Testis (tissue), 3 donors: ENCODE results near the gene INF2. TPM values are rescaled to one million over a fixed set of nuclear protein-coding genes. Genes with fewer than 3 reads are reported as not detected.
"Not testable (repeated sequence)": the region's sequence is repeated elsewhere in the genome, so short reads cannot be mapped to it uniquely, and the experiment has no call there.

Experiments
- DNase-seq: peaks from one replicate; pipeline ENCODE4 v3.0.0-alpha.2; 2019
- H3K27ac ChIP-seq, 2 donors: fragments of 200-600 bp; sonication (generic); one replicate each; pipeline ENCODE4 v1.5.1; 2019
- H3K27me3 ChIP-seq: fragments of 200-600 bp; sonication (generic); one replicate; pipeline ENCODE4 v1.5.1; 2019
- H3K36me3 ChIP-seq: fragments of 200-600 bp; sonication (generic); one replicate; pipeline ENCODE4 v1.5.1; 2017; ENCODE audit warnings: low read depth; ENCODE audit errors: missing control alignments
- H3K4me1 ChIP-seq: fragments of 200-600 bp; sonication (generic); one replicate; pipeline ENCODE4 v1.5.1; 2019
- H3K4me3 ChIP-seq, 2 donors: fragments of 200-600 bp; sonication (generic); one replicate each; pipeline ENCODE4 v1.5.1; 2017 to 2019
- H3K9me3 ChIP-seq: fragments of 200-600 bp; sonication (generic); one replicate; pipeline ENCODE4 v1.5.1; 2017
- POLR2A ChIP-seq: fragments of 450-650 bp; IDR thresholded peaks from one replicate; pipeline ENCODE4 v1.6.1; 2017; ENCODE audit warnings: antibody characterized with exemption, mild to moderate bottlenecking, moderate library complexity
- WGBS, 2 donors: methylation state at CpG; one replicate each; pipeline ENCODE4 v1.1.5; 2018; 5-methylcytosine and 5-hydroxymethylcytosine counted together
- intact Hi-C: fragments of 100-400 bp; cut with DNase I; formaldehyde crosslinking; loops from one replicate; pipeline ENCODE4 v1.15.1; 2023; ENCODE audit warnings: low total_unique reads
- polyA plus RNA-seq: library from polyadenylated mRNA; stranded (reverse); fragments of 350-450 nt; fragmentation: Illumina TruSeq; extraction: RNeasy Lipid Tissue Mini Kit (QIAGEN cat#74804); gene quantifications from one replicate; pipeline ENCODE4 v1.2.3, GENCODE V29; 2014; ENCODE audit warnings: low read depth, low replicate concordance; ENCODE audit not compliant: insufficient read depth
- total RNA-seq, 2 donors: library from RNA; depleted of rRNA; stranded (reverse); fragments of >200 nt; gene quantifications; one replicate each; pipeline ENCODE4 v1.2.3, GENCODE V29; 2016
- TF ChIP-seq, protein P1 (sequence below), 3 experiments: fragments of 450-650 bp in 2 of 3; fragments of 200-600 bp in 1 of 3; sonication (generic) in 1 of 3; IDR thresholded peaks; one replicate each; pipeline ENCODE4 v1.5.1; 2016 to 2019; ENCODE audit warnings: antibody characterized with exemption in 3 of 3, mild to moderate bottlenecking in 2 of 3, moderate library complexity in 1 of 3

INF2 gene
- total and polyA plus RNA-seq, 3 donors from 2014 or later: 50.5 to 328 (median 244) TPM

DNA sequence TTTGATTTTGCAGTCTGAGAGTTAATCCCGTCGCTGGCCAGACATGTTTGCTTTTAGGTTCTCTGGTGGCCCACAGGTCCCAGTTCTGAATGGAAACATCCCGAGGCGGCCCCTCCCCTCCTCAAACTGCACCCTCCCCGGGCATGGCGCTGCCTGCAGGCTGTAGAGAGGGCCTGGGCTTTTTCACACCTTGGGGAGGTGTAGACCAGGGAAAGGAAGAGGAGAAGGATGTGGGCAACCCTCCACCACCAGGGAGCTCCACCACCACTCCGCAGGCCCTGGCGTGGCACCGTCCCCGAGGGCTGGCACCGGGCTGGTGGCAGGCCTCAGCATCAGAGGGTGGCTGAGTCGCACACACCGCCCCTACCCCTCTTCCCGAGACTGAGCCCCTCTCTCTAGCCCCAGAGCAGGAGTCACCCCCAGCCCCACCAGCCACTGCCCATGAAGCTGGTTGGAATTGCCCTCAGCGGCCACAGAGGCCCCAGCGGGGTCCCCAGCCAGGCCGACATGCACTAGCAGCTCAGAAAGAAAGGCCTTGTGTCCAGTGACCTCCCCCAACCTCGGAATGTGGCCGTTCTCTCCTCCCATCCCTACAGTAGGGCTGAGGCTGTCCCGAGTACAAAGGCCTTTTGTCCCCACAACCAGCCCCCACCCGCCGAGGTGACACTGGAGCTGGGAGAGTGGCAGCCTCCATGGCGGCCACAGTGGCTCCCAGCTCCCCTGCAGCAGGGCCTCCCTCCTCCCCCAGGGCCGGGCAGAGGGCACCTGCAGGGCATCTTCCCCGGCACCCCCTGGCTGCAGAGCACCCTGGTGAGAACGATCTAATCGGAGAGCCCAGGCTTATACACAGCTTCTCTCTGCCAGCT is 23.5 kb upstream of the INF2 start:
- Histone ChIP-seq H3K36me3 (no peaks in the 10 kb centered on the region), H3K4me1 (peaks cover 4% of the 10 kb centered on the region), H3K9me3 (no peaks in the 10 kb centered on the region), H3K27ac (peak overlapping the region; percentile 41 to 66), H3K27me3 (no peaks in the 10 kb centered on the region), H3K4me3 (no peak overlapping the region)
- DNase-seq: peak; percentile 92
- intact Hi-C loops: no loop called here
- WGBS, 2 donors: 56 to 59% methylated on average over 21 to 27 of the region's 27 CpGs
- TF ChIP-seq POLR2A: no peak
- TF ChIP-seq, protein P1, sequence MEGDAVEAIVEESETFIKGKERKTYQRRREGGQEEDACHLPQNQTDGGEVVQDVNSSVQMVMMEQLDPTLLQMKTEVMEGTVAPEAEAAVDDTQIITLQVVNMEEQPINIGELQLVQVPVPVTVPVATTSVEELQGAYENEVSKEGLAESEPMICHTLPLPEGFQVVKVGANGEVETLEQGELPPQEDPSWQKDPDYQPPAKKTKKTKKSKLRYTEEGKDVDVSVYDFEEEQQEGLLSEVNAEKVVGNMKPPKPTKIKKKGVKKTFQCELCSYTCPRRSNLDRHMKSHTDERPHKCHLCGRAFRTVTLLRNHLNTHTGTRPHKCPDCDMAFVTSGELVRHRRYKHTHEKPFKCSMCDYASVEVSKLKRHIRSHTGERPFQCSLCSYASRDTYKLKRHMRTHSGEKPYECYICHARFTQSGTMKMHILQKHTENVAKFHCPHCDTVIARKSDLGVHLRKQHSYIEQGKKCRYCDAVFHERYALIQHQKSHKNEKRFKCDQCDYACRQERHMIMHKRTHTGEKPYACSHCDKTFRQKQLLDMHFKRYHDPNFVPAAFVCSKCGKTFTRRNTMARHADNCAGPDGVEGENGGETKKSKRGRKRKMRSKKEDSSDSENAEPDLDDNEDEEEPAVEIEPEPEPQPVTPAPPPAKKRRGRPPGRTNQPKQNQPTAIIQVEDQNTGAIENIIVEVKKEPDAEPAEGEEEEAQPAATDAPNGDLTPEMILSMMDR (IDR thresholded peaks at IDR 0.05): peak; percentile 13 to 26 (median 25)

DNA sequence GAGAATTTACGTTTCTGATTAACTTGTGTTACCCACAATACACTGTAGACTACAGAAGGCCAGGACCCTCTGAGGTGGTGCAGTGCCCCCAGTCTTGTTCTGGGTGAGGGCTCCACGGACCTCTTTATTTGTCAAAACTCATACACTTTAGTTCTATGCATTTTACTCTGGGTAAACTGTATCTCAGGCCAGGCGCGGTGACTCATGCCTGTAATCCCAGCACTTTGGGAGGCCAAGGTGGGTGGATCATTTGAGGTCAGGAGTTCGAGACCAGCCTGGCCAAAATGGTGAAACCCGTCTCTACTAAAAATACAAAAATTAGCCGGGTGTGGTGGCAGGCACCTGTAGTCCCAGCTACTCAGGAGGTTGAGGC is 22.9 kb upstream of the INF2 start:
- H3K4me1 ChIP-seq, H3K9me3 ChIP-seq, DNase-seq, H3K36me3 ChIP-seq, H3K4me3 ChIP-seq, H3K27me3 ChIP-seq, intact Hi-C loops: not testable (repeated sequence)
- H3K27ac ChIP-seq: peak overlapping the region in 1 of 2 donors; percentile 41
- WGBS, 2 donors: 74 to 75% methylated on average over 7 of the region's 7 CpGs

DNA sequence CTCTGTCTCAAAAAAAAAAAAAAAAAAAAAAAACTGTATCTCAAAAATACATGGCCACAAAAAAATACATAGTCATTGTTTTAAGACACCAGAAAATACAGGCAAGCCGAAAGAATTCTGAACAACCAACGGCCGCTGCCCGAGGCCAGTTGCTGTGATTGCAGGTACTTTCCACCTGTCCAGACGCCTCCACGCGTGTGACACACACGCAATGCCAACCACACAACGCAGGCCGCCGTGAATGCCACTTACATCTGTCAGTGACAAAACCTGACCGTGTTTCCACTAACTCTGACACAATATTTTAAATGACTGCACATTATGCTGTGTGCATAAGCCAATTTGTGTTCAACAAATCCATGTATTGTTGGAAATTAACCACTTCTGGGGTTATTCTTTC is 22.4 kb upstream of the INF2 start:
- 89% methylated on average over 12 of the region's 12 CpGs for WGBS, 2 donors
- Histone ChIP-seq H3K27ac (peak overlapping the region in 1 of 2 donors; percentile 41), H3K4me1 (peaks cover 4% of the 10 kb centered on the region), H3K36me3 (no peaks in the 10 kb centered on the region), H3K9me3 (no peaks in the 10 kb centered on the region), H3K4me3 (no peak overlapping the region), H3K27me3 (no peaks in the 10 kb centered on the region)
- no peak for TF ChIP-seq POLR2A
- TF ChIP-seq, protein P1 (IDR thresholded peaks at IDR 0.05): no peak
- intact Hi-C loops: no loop called here
- no peak for DNase-seq

DNA sequence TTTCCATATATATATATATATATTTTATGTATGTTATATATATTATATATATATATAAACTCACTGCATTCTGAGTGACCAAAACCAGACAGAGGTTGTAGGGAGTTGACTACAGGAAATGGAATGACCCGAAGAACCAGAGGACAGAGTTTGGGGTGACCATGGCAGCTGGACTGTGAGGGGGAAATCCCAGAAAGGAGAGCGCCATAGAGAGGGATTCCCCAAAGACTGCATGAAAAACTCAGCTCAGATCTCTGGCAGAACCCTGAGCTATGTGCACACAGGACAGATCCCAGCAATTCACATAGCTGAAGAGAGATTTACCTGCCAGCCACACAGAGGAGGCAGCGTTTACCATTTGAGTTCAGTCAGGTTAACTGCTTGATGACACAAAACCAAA is 19.7 kb upstream of the INF2 start:
- Histone ChIP-seq H3K27me3 (no peaks in the 10 kb centered on the region), H3K27ac (no peak overlapping the region), H3K36me3 (no peaks in the 10 kb centered on the region), H3K4me1 (peaks cover 4% of the 10 kb centered on the region), H3K4me3 (no peak overlapping the region), H3K9me3 (no peaks in the 10 kb centered on the region)
- intact Hi-C loops: no loop called here
- WGBS, 2 donors: 82 to 90% methylated on average over 3 of the region's 3 CpGs
- DNase-seq: no peak
- TF ChIP-seq POLR2A: no peak
- TF ChIP-seq, protein P1 (IDR thresholded peaks at IDR 0.05): no peak

DNA sequence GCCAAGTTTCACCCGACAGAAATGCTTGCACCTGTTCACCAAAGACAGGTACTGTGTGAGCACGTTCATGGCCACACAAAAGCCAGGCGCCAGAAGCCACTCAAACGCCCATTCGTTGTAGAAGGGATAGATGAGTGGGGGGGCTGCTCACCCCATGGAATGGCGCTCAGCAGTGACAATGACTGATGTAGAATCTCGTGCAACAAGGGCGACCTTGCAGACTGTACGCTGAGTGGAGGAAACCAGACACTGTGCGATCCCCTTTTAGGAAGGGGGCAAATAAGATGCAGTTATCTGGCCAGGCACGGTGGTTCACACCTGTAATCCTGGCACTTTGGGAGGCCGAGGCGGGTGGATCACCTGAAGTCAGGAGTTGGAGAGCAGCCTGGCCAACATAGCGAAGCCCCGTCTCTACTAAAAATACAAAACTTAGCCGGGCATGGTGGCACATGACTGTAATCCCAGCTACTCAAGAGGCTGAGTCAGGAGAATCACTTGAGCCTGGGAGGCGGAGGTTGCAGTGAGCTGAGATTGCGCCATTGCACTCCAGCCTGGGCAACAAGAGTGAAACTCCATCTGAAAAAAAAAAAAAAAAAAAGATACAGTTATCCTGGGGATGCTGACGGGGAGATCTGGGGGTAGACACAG is 18.0 kb upstream of the INF2 start:
- H3K4me1 ChIP-seq, H3K36me3 ChIP-seq, DNase-seq, H3K9me3 ChIP-seq, H3K4me3 ChIP-seq, H3K27ac ChIP-seq, H3K27me3 ChIP-seq, intact Hi-C loops: not testable (repeated sequence)
- 91 to 99% methylated on average over 19 of the region's 19 CpGs for WGBS, 2 donors

DNA sequence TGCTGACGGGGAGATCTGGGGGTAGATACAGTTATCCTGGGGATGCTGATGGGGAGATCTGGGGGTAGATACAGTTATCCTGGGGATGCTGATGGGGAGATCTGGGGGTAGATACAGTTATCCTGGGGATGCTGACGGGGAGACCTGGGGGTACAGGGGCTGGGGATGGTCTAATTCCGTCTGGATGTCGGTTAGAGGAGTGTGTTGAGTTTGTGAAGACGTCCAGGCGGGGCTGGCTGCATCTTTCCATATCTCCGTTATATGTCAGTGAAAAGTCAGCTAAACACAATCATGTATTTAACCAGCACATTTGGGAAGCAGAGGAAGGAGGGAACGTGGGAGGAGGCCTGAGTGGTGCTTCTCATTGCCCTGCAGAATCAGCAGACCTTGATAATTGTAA is 17.3 kb upstream of the INF2 start:
- DNase-seq, H3K27ac ChIP-seq, H3K36me3 ChIP-seq, H3K4me3 ChIP-seq, intact Hi-C loops, H3K27me3 ChIP-seq, H3K9me3 ChIP-seq, H3K4me1 ChIP-seq: not testable (repeated sequence)
- 58 to 64% methylated on average over 7 of the region's 8 CpGs for WGBS, 2 donors
